ENCODE measurements around the gene CABS1. TPM values are rescaled to one million over a fixed set of nuclear protein-coding genes. Genes with fewer than 3 reads are reported as not detected.

CABS1 gene
- total RNA-seq (2022; extraction: Qiagen RNA extraction; ENCODE audit: low read depth) = not detected in 5 replicates

DNA sequence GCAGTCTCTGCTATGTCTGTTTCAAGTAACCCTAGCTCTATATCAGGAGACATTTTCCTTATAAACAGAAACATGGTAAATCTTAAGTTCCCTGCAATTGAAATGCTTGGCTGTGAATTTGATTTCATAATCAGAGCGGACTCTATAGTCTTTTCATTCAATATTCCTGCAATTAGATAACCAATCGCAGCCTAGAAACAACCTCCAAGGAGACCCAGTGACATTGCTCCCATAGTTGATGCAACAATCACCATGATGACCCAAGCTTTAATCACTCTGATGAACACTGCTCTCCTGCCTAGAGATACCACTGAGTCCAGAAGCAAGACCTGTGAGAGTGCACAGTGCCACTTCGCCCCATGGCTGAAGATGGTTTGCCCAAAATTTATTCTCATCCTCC, at the start of gene CABS1:
Gene CABS1 (plus strand): TSS at position 301 of the 400 bp plus-strand sequence. CDS start 59 bp downstream, at position 360.

GRCh38 chr4:70360460-70360859, 25.7 kb downstream of the CABS1 start, which contains the start of gene SMR3A:
Gene SMR3A (plus strand): TSS chr4:70360760. CDS start chr4:70362116, 1,356 bp downstream.

GRCh38 chr4:70382691-70383181, 48.0 kb downstream of the CABS1 start, which contains the start of gene SMR3B:
Gene SMR3B (plus strand): TSS chr4:70383131. CDS start chr4:70384511, 1,380 bp downstream.

Other genes with a start within 250 kb of the CABS1 start
- not detected in 5 replicates for gene PRR27, start 180.7 kb upstream of the CABS1 start, total RNA-seq (2022; extraction: Qiagen RNA extraction; ENCODE audit: low read depth)
- not detected in 5 replicates for gene ODAM, start 139.3 kb upstream of the CABS1 start, total RNA-seq (2022; extraction: Qiagen RNA extraction; ENCODE audit: low read depth)
- gene FDCSP, start 108.9 kb upstream of the CABS1 start, total RNA-seq (2022; extraction: Qiagen RNA extraction; ENCODE audit: low read depth) = not detected in 5 replicates
- not detected in 5 replicates for gene CSN3, start 92.4 kb upstream of the CABS1 start, total RNA-seq (2022; extraction: Qiagen RNA extraction; ENCODE audit: low read depth)
- gene SMR3A, start 25.8 kb downstream of the CABS1 start, total RNA-seq (2022; extraction: Qiagen RNA extraction; ENCODE audit: low read depth) = not detected in 5 replicates
- gene SMR3B, start 48.1 kb downstream of the CABS1 start, total RNA-seq (2022; extraction: Qiagen RNA extraction; ENCODE audit: low read depth) = not detected in 5 replicates
- gene OPRPN, start 63.0 kb downstream of the CABS1 start, total RNA-seq (2022; extraction: Qiagen RNA extraction; ENCODE audit: low read depth) = not detected in 5 replicates
- not detected in 5 replicates for gene MUC7, start 137.2 kb downstream of the CABS1 start, total RNA-seq (2022; extraction: Qiagen RNA extraction; ENCODE audit: low read depth)
- not detected in 5 replicates for gene AMTN, start 183.6 kb downstream of the CABS1 start, total RNA-seq (2022; extraction: Qiagen RNA extraction; ENCODE audit: low read depth)

Measured in A549 treated with GW870086 at 1 μM for 4 hours (cell line).